CD4-positive, alpha-beta T cell (primary cell): Measurements from ENCODE around the gene RPTOR. TPM values are rescaled to one million over a fixed set of nuclear protein-coding genes. Genes with fewer than 3 reads are reported as not detected.

Source experiments
- ATAC-seq: fragments of 200-7000 bp; cut with Tn5 transposase; one replicate; pipeline ENCODE4 v1.10.0; 2022; ENCODE audit warnings: mild to moderate bottlenecking; ENCODE audit not compliant: poor library complexity
- CTCF ChIA-PET: fragments of 350-600 bp; sonication (Branson Sonifier 250); formaldehyde crosslinking; loops from one replicate; lab custom pipeline; 2021; ENCODE audit warnings: antibody characterized with exemption, inconsistent platforms; lab: Charles Lee
- POLR2A ChIA-PET: fragments of 350-600 bp; sonication (Branson Sonifier 250); formaldehyde crosslinking; loops from one replicate; lab custom pipeline; 2021; ENCODE audit warnings: antibody characterized with exemption, inconsistent platforms; lab: Charles Lee
- DNase-seq, 14 experiments: peaks; one replicate each; pipeline ENCODE4 v3.0.0-alpha.2; 2013 to 2020; ENCODE audit warnings: mixed read lengths in 2 of 14
- H3K27ac ChIP-seq, 2 donors: one replicate each; pipeline versions ENCODE4 v1.5.1 to v1.7.0; 2013; ENCODE audit warnings: low read length in 2 of 2, low read depth in 1 of 2, mild to moderate bottlenecking in 1 of 2
- H3K27me3 ChIP-seq, 2 experiments: 1 replicate in 1 of 2; 2 replicates in 1 of 2; pipeline versions ENCODE4 v1.6.1 to v1.7.0; 2013; ENCODE audit warnings: low read length in 2 of 2, control low read depth in 1 of 2, mild to moderate bottlenecking in 1 of 2, moderate library complexity in 1 of 2; ENCODE audit not compliant: insufficient read depth in 2 of 2, control insufficient read depth in 1 of 2
- H3K36me3 ChIP-seq: one replicate; pipeline ENCODE4 v1.6.1; 2013; ENCODE audit warnings: low read length, control low read depth; ENCODE audit not compliant: insufficient read depth
- H3K4me1 ChIP-seq: one replicate; pipeline ENCODE4 v1.6.1; 2013; ENCODE audit warnings: low read length, control low read depth; ENCODE audit not compliant: insufficient read depth
- H3K4me3 ChIP-seq: one replicate; pipeline ENCODE4 v1.5.1; 2013; ENCODE audit warnings: mild to moderate bottlenecking, low read length, moderate library complexity
- H3K9me3 ChIP-seq, 2 experiments: 1 replicate in 1 of 2; 2 replicates in 1 of 2; pipeline versions ENCODE4 v1.6.1 to v1.7.0; 2013; ENCODE audit warnings: low read length in 2 of 2, mild to moderate bottlenecking in 2 of 2, control low read depth in 1 of 2, moderate library complexity in 1 of 2; ENCODE audit not compliant: control insufficient read depth in 1 of 2, insufficient read depth in 1 of 2
- H3K27ac Mint-ChIP-seq: one replicate; pipeline ENCODE4 v1.8.0; 2020; ENCODE audit warnings: mixed read lengths
- H3K27me3 Mint-ChIP-seq: one replicate; pipeline ENCODE4 v1.8.0; 2021; ENCODE audit warnings: mixed read lengths
- H3K36me3 Mint-ChIP-seq: one replicate; pipeline ENCODE4 v1.8.0; 2021; ENCODE audit warnings: low read depth, mixed read lengths
- H3K4me1 Mint-ChIP-seq: one replicate; pipeline ENCODE4 v1.8.0; 2021; ENCODE audit warnings: low read depth, mixed read lengths
- H3K4me3 Mint-ChIP-seq: one replicate; pipeline ENCODE4 v1.8.0; 2020; ENCODE audit warnings: mild to moderate bottlenecking, mixed read lengths
- H3K9me3 Mint-ChIP-seq: one replicate; pipeline ENCODE4 v1.8.0; 2020; ENCODE audit warnings: mixed read lengths
- CTCF ChIP-seq: fragments of 200-600 bp; IDR thresholded peaks from one replicate; pipeline ENCODE4 v1.8.0; 2022; ENCODE audit warnings: antibody characterized with exemption, mild to moderate bottlenecking
- intact Hi-C, 2 experiments: fragments of 100-400 bp; cut with DNase I in 1 of 2; cut with micrococcal nuclease in 1 of 2; formaldehyde crosslinking; loops; one replicate each; pipeline versions ENCODE4 v1.15.1 to v1.9.0; 2023 to 2025; cut with DNase I, micrococcal nuclease
- total RNA-seq, 174 experiments: library from RNA in 2 of 174; stranded (reverse) in 2 of 174; gene quantifications; one replicate each; pipeline ENCODE4 v1.2.3 and lab custom pipeline; 2021 to 2026

RPTOR gene
- total RNA-seq, 2 experiments from 2014 or later = 45.0 to 47.1 TPM

- H3K36me3 Mint-ChIP-seq = peaks cover 7% of the 10 kb centered on the region
- H3K4me3 Mint-ChIP-seq = peak overlapping the region; percentile 57
- Histone ChIP-seq H3K9me3 (no peaks in the 10 kb centered on the region), H3K27me3 (no peaks in the 10 kb centered on the region), H3K4me3 (peak overlapping the region; percentile 19), H3K36me3 (peaks cover 5% of the 10 kb centered on the region), H3K4me1 (peaks cover 20% of the 10 kb centered on the region), H3K27ac (peak overlapping the region; percentile 43 to 63)
- peak; percentile 85 for ATAC-seq
- peak in 13 of 14 experiments; percentile 25 to 88 (median 60) for DNase-seq
- intact Hi-C loops = no loop called here
- H3K9me3 Mint-ChIP-seq = no peaks in the 10 kb centered on the region
- ChIA-PET POLR2A (no interaction called here), CTCF (interaction anchor here (0.6 to 1.7 kb wide), 3 partner anchors 12 to 260 kb away, joined by 3 to 4 read pairs (median 3); no protein-coding TSS in a partner anchor)
- H3K27ac Mint-ChIP-seq = peak overlapping the region; percentile 89
- H3K4me1 Mint-ChIP-seq = peaks cover 66% of the 10 kb centered on the region
- no peak for TF ChIP-seq CTCF
- no peaks in the 10 kb centered on the region for H3K27me3 Mint-ChIP-seq
These were observed 176.3 kb downstream of the RPTOR start for GRCh38 chr17:80720610-80721577.

- Mint-ChIP-seq H3K4me1 (peaks cover 56% of the 10 kb centered on the region), H3K9me3 (no peaks in the 10 kb centered on the region), H3K4me3 (no peak overlapping the region), H3K27me3 (no peaks in the 10 kb centered on the region), H3K27ac (peak overlapping the region; percentile 7), H3K36me3 (peaks cover 8% of the 10 kb centered on the region)
- H3K4me3 ChIP-seq = no peak overlapping the region
- no peak for DNase-seq
- no peak for ATAC-seq
- H3K9me3 ChIP-seq = no peaks in the 10 kb centered on the region
- intact Hi-C loops = no loop called here
- POLR2A ChIA-PET = no interaction called here
- H3K36me3 ChIP-seq = peaks cover 5% of the 10 kb centered on the region
- no peak for TF ChIP-seq CTCF
- H3K27ac ChIP-seq = no peak overlapping the region
- H3K27me3 ChIP-seq = no peaks in the 10 kb centered on the region
- peaks cover 20% of the 10 kb centered on the region for H3K4me1 ChIP-seq
- CTCF ChIA-PET = interaction anchor here (1.7 kb wide), 1 partner anchor 10 kb away, joined by 4 read pairs; no protein-coding TSS in a partner anchor
These were observed 178.0 kb downstream of the RPTOR start for GRCh38 chr17:80722661-80723060.

- peaks cover 60% of the 10 kb centered on the region for H3K4me1 Mint-ChIP-seq
- Histone ChIP-seq H3K9me3 (no peaks in the 10 kb centered on the region), H3K27me3 (no peaks in the 10 kb centered on the region), H3K27ac (no peak overlapping the region), H3K36me3 (peaks cover 5% of the 10 kb centered on the region), H3K4me3 (no peak overlapping the region), H3K4me1 (peaks cover 20% of the 10 kb centered on the region)
- ATAC-seq (no peak), DNase-seq (no peak)
- intact Hi-C loops = no loop called here
- H3K36me3 Mint-ChIP-seq = peaks cover 14% of the 10 kb centered on the region
- POLR2A ChIA-PET = interaction anchor here (1.5 kb wide), 1 partner anchor 13 kb away, joined by 4 read pairs; no protein-coding TSS in a partner anchor
- no peak overlapping the region for H3K27ac Mint-ChIP-seq
- TF ChIP-seq CTCF = no peak
- CTCF ChIA-PET = interaction anchor here (1.1 kb wide), 1 partner anchor 13 kb away, joined by 3 read pairs; no protein-coding TSS in a partner anchor
- no peaks in the 10 kb centered on the region for H3K9me3 Mint-ChIP-seq
- H3K27me3 Mint-ChIP-seq = no peaks in the 10 kb centered on the region
- no peak overlapping the region for H3K4me3 Mint-ChIP-seq
These were observed 180.2 kb downstream of the RPTOR start for GRCh38 chr17:80724775-80725266.
